Measurements from ENCODE around the gene STK11IP. TPM values are rescaled to one million over a fixed set of nuclear protein-coding genes. Genes with fewer than 3 reads are reported as not detected.

STK11IP gene
- total RNA-seq, 1 experiment from 2014 or later: 45.0 TPM

DNA sequence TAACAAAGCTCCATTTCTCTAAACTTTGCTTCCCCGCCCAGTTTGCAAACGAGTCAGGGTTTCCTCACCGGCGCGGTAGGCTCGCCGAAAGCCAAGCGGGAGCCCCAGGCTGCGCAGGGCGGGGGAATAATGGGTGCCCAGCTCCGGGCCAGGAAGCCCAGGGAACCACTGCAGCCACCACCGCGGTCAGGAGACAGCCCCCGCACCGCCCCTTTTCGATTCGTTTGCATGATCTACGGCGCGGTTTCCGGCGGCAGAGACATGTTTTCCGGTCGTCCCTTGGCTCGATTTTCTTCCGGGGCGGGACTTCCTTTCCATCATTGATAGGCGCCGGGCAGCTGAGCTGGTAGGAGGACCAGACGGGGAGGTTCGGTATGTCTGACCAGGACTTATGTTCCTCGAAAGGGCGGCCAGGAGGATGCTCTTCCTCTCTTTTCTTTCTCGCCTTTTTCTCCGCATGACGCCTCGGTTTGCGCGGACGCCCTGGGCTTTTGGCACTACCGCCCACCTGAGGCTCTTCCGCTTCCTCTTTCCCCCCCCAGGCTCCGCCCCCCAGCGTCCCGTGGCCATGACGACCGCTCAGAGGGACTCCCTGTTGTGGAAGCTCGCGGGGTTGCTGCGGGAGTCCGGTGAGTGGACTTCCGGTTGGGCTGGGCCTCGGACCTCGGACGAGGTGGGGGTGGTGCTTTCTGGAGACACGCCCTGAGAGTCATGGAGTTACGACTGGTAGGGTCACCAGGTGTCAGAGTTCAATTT lies at the start of gene STK11IP (continued):
- TF ChIP-seq ZNF274 (IDR thresholded peaks at IDR 0.05; ENCODE audit: low read depth, low read length): no peak
- no peak for TF ChIP-seq EZH2 (IDR thresholded peaks at IDR 0.05)
- TF ChIP-seq SIN3A (IDR thresholded peaks at IDR 0.05; ENCODE audit: low read depth): peak; percentile 72; the same call in 1 of the 2 replicates
- no peak for TF ChIP-seq EZH2phosphoT487 (IDR thresholded peaks at IDR 0.05; ENCODE audit: borderline replicate concordance)
- TF ChIP-seq SRF (IDR thresholded peaks at IDR 0.05; ENCODE audit: low read depth): peak; percentile 85
- TF ChIP-seq EGR1 (IDR thresholded peaks at IDR 0.05; ENCODE audit: low read depth): peak; percentile 83
- no peak for TF ChIP-seq RAD21 (IDR thresholded peaks at IDR 0.05; ENCODE audit: low read depth)
- TF ChIP-seq, protein P1, sequence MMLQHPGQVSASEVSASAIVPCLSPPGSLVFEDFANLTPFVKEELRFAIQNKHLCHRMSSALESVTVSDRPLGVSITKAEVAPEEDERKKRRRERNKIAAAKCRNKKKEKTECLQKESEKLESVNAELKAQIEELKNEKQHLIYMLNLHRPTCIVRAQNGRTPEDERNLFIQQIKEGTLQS (IDR thresholded peaks at IDR 0.05): no peak
- TF ChIP-seq, protein P2, sequence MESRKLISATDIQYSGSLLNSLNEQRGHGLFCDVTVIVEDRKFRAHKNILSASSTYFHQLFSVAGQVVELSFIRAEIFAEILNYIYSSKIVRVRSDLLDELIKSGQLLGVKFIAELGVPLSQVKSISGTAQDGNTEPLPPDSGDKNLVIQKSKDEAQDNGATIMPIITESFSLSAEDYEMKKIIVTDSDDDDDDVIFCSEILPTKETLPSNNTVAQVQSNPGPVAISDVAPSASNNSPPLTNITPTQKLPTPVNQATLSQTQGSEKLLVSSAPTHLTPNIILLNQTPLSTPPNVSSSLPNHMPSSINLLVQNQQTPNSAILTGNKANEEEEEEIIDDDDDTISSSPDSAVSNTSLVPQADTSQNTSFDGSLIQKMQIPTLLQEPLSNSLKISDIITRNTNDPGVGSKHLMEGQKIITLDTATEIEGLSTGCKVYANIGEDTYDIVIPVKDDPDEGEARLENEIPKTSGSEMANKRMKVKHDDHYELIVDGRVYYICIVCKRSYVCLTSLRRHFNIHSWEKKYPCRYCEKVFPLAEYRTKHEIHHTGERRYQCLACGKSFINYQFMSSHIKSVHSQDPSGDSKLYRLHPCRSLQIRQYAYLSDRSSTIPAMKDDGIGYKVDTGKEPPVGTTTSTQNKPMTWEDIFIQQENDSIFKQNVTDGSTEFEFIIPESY (IDR thresholded peaks at IDR 0.05; ENCODE audit: extremely low read depth, insufficient replicate concordance, low read length): peak; percentile 88

DNA sequence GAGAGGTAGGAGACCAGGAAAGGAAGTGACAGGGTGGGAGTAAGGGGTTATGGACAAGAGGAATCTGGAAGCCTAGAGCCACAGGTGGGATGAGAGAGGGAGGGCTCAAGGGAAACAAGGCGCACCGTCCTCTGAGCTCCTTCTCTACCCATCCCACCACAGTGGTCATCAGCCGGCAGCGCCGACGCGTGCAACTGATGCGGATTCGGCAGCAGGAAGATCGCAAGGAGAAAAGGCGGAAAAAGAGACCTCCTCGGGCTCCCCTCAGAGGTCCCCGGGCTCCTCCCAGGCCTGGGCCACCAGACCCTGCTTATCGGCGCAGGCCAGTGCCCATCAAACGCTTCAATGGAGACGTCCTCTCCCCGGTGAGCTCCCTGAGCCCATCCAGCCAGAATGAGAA lies 48.7 kb upstream of the STK11IP start:
- Histone ChIP-seq H4K20me1 (ENCODE audit: insufficient read depth) (no peaks in the 10 kb centered on the region), H2AFZ (ENCODE audit: low read depth, low read length, poor library complexity, severe bottlenecking) (no peak overlapping the region), H3K79me2 (ENCODE audit: insufficient read depth, low read length) (peaks cover 18% of the 10 kb centered on the region; the same call in 1 of the 2 replicates), H3K4me2 (ENCODE audit: low read length) (no peak overlapping the region), H3K9ac (ENCODE audit: low read length) (no peak overlapping the region), H3K4me1 (ENCODE audit: control insufficient read depth in 1 of 2, insufficient read depth in 2 of 2, low read length in 2 of 2) (peaks cover 3 to 26% of the 10 kb centered on the region in 2 experiments; a peak in 3 of 4 replicates), H3K4me3 (replicated peaks in 1 of 2; ENCODE audit: low read depth in 1 of 2, low read length in 2 of 2) (no peak overlapping the region), H3K9me2 (ENCODE audit: insufficient read depth) (no peaks in the 10 kb centered on the region), H3K9me3 (ENCODE audit: control insufficient read depth in 1 of 2, insufficient read depth in 1 of 2, low read depth in 1 of 2, low read length in 2 of 2) (no peaks in the 10 kb centered on the region), H3K27ac (ENCODE audit: low read depth, low read length) (no peak overlapping the region), H3K36me3 (ENCODE audit: control insufficient read depth in 1 of 2, insufficient read depth in 2 of 2, low read length in 2 of 2) (peaks cover 2 to 6% of the 10 kb centered on the region in 2 experiments; a peak in 1 of 4 replicates), H3K27me3 (ENCODE audit: insufficient read depth, low read length) (no peaks in the 10 kb centered on the region)
- intact Hi-C loops (cut with micrococcal nuclease): no loop called here
- POLR2A ChIA-PET: no interaction called here
- CTCF ChIA-PET: interaction anchor here (2.0 kb wide), 1 partner anchor 11 kb away, joined by 6 read pairs; no protein-coding TSS in a partner anchor
- RAD21 ChIA-PET (ENCODE audit: low non-redundant PET in 1 of 2, low total read pairs in 2 of 2, uncharacterized antibody in 2 of 2, unreplicated experiment in 2 of 2): no interaction called here
- TF ChIP-seq YY1 (IDR thresholded peaks at IDR 0.05; ENCODE audit: extremely low read depth, insufficient replicate concordance, low read depth, low read length): no peak
- TF ChIP-seq CBX3 (IDR thresholded peaks at IDR 0.05; ENCODE audit: low read depth): no peak
- TF ChIP-seq ELF1 (IDR thresholded peaks at IDR 0.05; ENCODE audit: borderline replicate concordance, low read depth): no peak
- no peak for TF ChIP-seq RAD21 (IDR thresholded peaks at IDR 0.05; ENCODE audit: low read depth)
- TF ChIP-seq, protein P3, sequence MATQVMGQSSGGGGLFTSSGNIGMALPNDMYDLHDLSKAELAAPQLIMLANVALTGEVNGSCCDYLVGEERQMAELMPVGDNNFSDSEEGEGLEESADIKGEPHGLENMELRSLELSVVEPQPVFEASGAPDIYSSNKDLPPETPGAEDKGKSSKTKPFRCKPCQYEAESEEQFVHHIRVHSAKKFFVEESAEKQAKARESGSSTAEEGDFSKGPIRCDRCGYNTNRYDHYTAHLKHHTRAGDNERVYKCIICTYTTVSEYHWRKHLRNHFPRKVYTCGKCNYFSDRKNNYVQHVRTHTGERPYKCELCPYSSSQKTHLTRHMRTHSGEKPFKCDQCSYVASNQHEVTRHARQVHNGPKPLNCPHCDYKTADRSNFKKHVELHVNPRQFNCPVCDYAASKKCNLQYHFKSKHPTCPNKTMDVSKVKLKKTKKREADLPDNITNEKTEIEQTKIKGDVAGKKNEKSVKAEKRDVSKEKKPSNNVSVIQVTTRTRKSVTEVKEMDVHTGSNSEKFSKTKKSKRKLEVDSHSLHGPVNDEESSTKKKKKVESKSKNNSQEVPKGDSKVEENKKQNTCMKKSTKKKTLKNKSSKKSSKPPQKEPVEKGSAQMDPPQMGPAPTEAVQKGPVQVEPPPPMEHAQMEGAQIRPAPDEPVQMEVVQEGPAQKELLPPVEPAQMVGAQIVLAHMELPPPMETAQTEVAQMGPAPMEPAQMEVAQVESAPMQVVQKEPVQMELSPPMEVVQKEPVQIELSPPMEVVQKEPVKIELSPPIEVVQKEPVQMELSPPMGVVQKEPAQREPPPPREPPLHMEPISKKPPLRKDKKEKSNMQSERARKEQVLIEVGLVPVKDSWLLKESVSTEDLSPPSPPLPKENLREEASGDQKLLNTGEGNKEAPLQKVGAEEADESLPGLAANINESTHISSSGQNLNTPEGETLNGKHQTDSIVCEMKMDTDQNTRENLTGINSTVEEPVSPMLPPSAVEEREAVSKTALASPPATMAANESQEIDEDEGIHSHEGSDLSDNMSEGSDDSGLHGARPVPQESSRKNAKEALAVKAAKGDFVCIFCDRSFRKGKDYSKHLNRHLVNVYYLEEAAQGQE (IDR thresholded peaks at IDR 0.05; ENCODE audit: low read depth): no peak
- no peak for ATAC-seq
- no TSS peak for BruUV-seq (replicated peaks)
- DNase-seq (ENCODE audit: low read depth, low spot score): no peak

Data from HCT116 (cell line).